KMS-11 (cell line): ENCODE measurements around the gene DNAJC17.
A peak's percentile ranks its signal among the peaks of the same experiment; 100 is the strongest.

Experiments used
- H2AFZ ChIP-seq: fragments of 200-600 bp; sonication (generic); 2 replicates; pipeline ENCODE4 v1.6.1; 2016; ENCODE audit warnings: antibody characterized with exemption, mixed run types, low read depth
- H3K27ac ChIP-seq: fragments of 200-600 bp; sonication (generic); 2 replicates; pipeline ENCODE4 v1.6.1; 2016; ENCODE audit warnings: mild to moderate bottlenecking, mixed run types
- H3K27me3 ChIP-seq: fragments of 200-600 bp; sonication (generic); 2 replicates; pipeline ENCODE4 v1.6.1; 2017; ENCODE audit warnings: mild to moderate bottlenecking, low read depth, mixed run types, moderate library complexity; ENCODE audit not compliant: insufficient read depth
- H3K36me3 ChIP-seq: fragments of 200-600 bp; sonication (generic); 2 replicates; pipeline ENCODE4 v1.6.1; 2017; ENCODE audit warnings: mild to moderate bottlenecking, mixed run types; ENCODE audit not compliant: insufficient read depth
- H3K4me1 ChIP-seq: fragments of 200-600 bp; sonication (generic); 2 replicates; pipeline ENCODE4 v1.6.1; 2016; ENCODE audit warnings: mild to moderate bottlenecking, low read depth, mixed run types; ENCODE audit not compliant: poor library complexity, severe bottlenecking
- H3K4me2 ChIP-seq: fragments of 200-600 bp; sonication (generic); 2 replicates; pipeline ENCODE4 v1.7.0; 2016; ENCODE audit warnings: mild to moderate bottlenecking, mixed run types
- H3K4me3 ChIP-seq: fragments of 200-600 bp; sonication (generic); IDR thresholded peaks from 2 replicates; pipeline ENCODE4 v1.6.1; 2017; ENCODE audit warnings: low read depth, low read length, mixed read lengths; ENCODE audit not compliant: insufficient read depth
- H3K79me2 ChIP-seq: fragments of 200-600 bp; sonication (generic); 2 replicates; pipeline ENCODE4 v1.6.1; 2016; ENCODE audit warnings: low read depth, mixed run types; ENCODE audit not compliant: insufficient read depth
- H3K9ac ChIP-seq: fragments of 200-600 bp; sonication (generic); 2 replicates; pipeline ENCODE4 v1.6.1; 2016; ENCODE audit warnings: mild to moderate bottlenecking, mixed run types
- H4K20me1 ChIP-seq: fragments of 200-600 bp; sonication (generic); 2 replicates; pipeline ENCODE4 v1.6.1; 2016; ENCODE audit warnings: mild to moderate bottlenecking, mixed run types; ENCODE audit not compliant: insufficient read depth
- TF ChIP-seq, protein P1 (sequence below): fragments of 200-600 bp; sonication (generic); conservative IDR thresholded peaks from 2 replicates; pipeline ENCODE4 v1.6.1; 2017; ENCODE audit warnings: low read depth, mild to moderate bottlenecking, antibody characterized with exemption, low read length, moderate library complexity, mixed read lengths

The DNAJC17 gene

DNA sequence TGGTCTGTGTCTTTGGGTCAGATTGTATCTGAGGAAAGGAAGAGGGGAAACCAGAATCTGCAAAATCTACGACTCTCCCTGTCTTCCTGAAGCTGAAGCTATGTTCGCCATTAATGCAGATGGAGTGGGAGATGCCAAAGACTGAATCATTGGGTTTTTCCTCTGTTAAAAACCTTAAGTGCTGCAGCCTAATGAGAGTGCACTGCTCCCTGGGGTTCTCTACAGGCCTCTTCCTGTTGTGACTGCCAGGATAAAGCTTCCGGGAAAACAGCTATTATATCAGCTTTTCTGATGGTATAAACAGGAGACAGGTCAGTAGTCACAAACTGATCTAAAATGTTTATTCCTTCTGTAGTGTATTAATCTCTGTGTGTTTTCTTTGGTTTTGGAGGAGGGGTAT, 76.2 kb downstream of the DNAJC17 start:
- no peaks in the 10 kb centered on the region for H3K27me3 ChIP-seq
- H3K36me3 ChIP-seq = 0 out of 2 replicates have a peak, but pooled peaks cover 3% of the 10 kb centered on the region
- H3K4me2 ChIP-seq = peak overlapping the region; percentile 17; the same call in 1 of the 2 replicates
- peak overlapping the region; percentile 86 for H3K27ac ChIP-seq
- H2AFZ ChIP-seq = no peak overlapping the region
- H3K79me2 ChIP-seq = no peaks in the 10 kb centered on the region; the same call in 1 of the 2 replicates
- peaks cover 65% of the 10 kb centered on the region for H3K4me1 ChIP-seq
- no peak overlapping the region for H3K4me3 ChIP-seq
- no peak overlapping the region for H3K9ac ChIP-seq
- TF ChIP-seq, protein P1, sequence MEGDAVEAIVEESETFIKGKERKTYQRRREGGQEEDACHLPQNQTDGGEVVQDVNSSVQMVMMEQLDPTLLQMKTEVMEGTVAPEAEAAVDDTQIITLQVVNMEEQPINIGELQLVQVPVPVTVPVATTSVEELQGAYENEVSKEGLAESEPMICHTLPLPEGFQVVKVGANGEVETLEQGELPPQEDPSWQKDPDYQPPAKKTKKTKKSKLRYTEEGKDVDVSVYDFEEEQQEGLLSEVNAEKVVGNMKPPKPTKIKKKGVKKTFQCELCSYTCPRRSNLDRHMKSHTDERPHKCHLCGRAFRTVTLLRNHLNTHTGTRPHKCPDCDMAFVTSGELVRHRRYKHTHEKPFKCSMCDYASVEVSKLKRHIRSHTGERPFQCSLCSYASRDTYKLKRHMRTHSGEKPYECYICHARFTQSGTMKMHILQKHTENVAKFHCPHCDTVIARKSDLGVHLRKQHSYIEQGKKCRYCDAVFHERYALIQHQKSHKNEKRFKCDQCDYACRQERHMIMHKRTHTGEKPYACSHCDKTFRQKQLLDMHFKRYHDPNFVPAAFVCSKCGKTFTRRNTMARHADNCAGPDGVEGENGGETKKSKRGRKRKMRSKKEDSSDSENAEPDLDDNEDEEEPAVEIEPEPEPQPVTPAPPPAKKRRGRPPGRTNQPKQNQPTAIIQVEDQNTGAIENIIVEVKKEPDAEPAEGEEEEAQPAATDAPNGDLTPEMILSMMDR = no peak
- H4K20me1 ChIP-seq = no peaks in the 10 kb centered on the region

DNA sequence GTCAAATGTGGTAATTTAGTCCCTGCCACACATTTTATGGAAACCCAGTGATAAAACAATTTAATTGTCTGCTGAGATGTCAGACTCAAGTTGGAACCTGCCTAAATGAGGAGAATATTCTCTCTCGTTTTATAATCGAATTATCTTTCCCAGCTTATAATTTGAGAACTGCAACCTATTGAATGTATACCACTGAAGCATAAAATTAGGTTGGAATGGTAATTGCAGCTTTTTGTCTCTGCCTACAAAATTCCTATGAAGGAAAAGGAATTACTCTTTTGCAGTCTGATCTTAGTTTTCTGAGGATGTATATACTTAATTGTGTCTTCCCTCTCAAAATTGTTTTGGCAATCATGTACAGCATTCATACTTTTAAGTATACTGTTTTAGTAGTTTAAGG, 83.4 kb downstream of the DNAJC17 start:
- Histone ChIP-seq H3K36me3 (no peaks in the 10 kb centered on the region; the same call in 1 of the 2 replicates), H3K9ac (no peak overlapping the region), H2AFZ (no peak overlapping the region), H4K20me1 (no peaks in the 10 kb centered on the region), H3K4me3 (no peak overlapping the region), H3K27me3 (no peaks in the 10 kb centered on the region), H3K4me2 (no peak overlapping the region), H3K27ac (no peak overlapping the region), H3K79me2 (no peaks in the 10 kb centered on the region), H3K4me1 (peaks cover 38% of the 10 kb centered on the region)
- TF ChIP-seq, protein P1 = no peak

DNA sequence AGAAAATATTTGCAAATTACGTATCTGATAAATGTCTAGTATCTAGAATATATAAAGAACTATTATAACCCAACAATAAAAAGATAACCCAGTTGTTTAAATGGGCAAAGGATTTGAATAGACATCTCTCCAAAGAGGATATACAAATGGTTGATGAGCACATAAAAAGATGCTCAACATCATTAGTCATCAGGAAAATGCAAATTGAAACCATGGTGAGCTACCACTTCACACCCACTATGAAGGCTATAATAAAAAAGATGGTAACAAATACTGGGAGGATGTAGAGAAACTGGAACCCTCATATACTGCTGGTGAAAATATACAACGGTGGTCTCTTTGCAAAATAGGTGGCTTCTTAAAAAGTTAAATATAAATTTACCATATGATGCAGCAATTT, 84.3 kb downstream of the DNAJC17 start:
- H2AFZ ChIP-seq = no peak overlapping the region
- TF ChIP-seq, protein P1 = no peak
- no peaks in the 10 kb centered on the region; the same call in 1 of the 2 replicates for H3K36me3 ChIP-seq
- H3K4me1 ChIP-seq = peaks cover 38% of the 10 kb centered on the region
- H3K4me2 ChIP-seq = no peak overlapping the region
- no peaks in the 10 kb centered on the region for H4K20me1 ChIP-seq
- no peaks in the 10 kb centered on the region for H3K27me3 ChIP-seq
- H3K27ac ChIP-seq = no peak overlapping the region
- no peaks in the 10 kb centered on the region for H3K79me2 ChIP-seq
- H3K9ac ChIP-seq = no peak overlapping the region
- H3K4me3 ChIP-seq = no peak overlapping the region

DNA sequence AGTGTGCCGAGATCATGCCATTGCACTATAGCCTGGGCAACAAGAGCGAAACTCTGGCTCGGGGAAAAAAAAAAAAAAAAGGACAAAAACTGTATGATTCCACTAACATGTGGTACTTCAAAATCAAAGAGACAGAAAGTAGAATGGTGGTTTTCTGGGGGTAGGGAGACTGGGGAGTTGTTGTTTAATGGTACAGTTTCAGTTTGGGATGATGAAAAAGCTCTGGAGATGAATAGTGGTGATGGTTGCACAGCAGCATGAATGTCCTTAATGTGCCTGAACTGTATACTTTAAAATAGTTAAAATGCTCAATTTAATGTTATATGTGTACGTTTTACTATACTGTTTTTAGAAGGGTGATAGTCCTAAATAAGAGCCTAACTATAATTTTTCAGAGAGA, 84.9 kb downstream of the DNAJC17 start:
- TF ChIP-seq, protein P1 = no peak
- Histone ChIP-seq H3K79me2 (no peaks in the 10 kb centered on the region), H3K4me3 (no peak overlapping the region), H3K9ac (no peak overlapping the region), H3K27me3 (no peaks in the 10 kb centered on the region), H3K36me3 (no peaks in the 10 kb centered on the region; the same call in 1 of the 2 replicates), H3K4me2 (no peak overlapping the region), H4K20me1 (no peaks in the 10 kb centered on the region), H3K27ac (no peak overlapping the region; the same call in 1 of the 2 replicates), H3K4me1 (peaks cover 38% of the 10 kb centered on the region), H2AFZ (no peak overlapping the region)
